Lung (tissue), 12 donors: ENCODE results near the gene TBCK. TPM values are rescaled to one million over a fixed set of nuclear protein-coding genes. Genes with fewer than 3 reads are reported as not detected.

Source experiments
- ATAC-seq: fragments of 200-7000 bp; cut with Tn5 transposase; one replicate; pipeline ENCODE4 v1.9.1; 2020; ENCODE audit warnings: moderate number of reproducible peaks; ENCODE audit not compliant: insufficient read depth, low FRiP score
- DNase-seq, 3 donors: peaks; one replicate each; pipeline ENCODE4 v3.0.0-alpha.2; 2013 to 2017
- H3K27ac ChIP-seq, 2 donors: one replicate each; pipeline ENCODE4 v1.5.1; 2013; ENCODE audit warnings: mild to moderate bottlenecking in 2 of 2, moderate library complexity in 2 of 2, control low read depth in 1 of 2, inconsistent platforms in 1 of 2, low read depth in 1 of 2, low read length in 1 of 2
- H3K27me3 ChIP-seq, 3 donors: one replicate each; pipeline ENCODE4 v1.5.1; 2013; ENCODE audit warnings: low read length in 2 of 3; ENCODE audit not compliant: control insufficient read depth in 3 of 3, insufficient read depth in 3 of 3
- H3K36me3 ChIP-seq, 4 donors: one replicate each; pipeline ENCODE4 v1.5.1; 2013; ENCODE audit warnings: low read length in 4 of 4, mild to moderate bottlenecking in 1 of 4, moderate library complexity in 1 of 4; ENCODE audit not compliant: control insufficient read depth in 4 of 4, insufficient read depth in 4 of 4
- H3K4me1 ChIP-seq, 5 donors: one replicate each; pipeline ENCODE4 v1.5.1; 2013; ENCODE audit warnings: low read length in 5 of 5, mild to moderate bottlenecking in 2 of 5, moderate library complexity in 1 of 5; ENCODE audit not compliant: control insufficient read depth in 5 of 5, insufficient read depth in 5 of 5
- H3K4me3 ChIP-seq: one replicate; pipeline ENCODE4 v1.5.1; 2013; ENCODE audit warnings: mild to moderate bottlenecking, control low read depth, moderate library complexity
- H3K9ac ChIP-seq, 2 donors: one replicate each; pipeline ENCODE4 v1.5.1; 2013; ENCODE audit warnings: low read length in 2 of 2, control low read depth in 1 of 2; ENCODE audit not compliant: insufficient read depth in 1 of 2
- H3K9me3 ChIP-seq, 4 donors: one replicate each; pipeline ENCODE4 v1.5.1; 2013; ENCODE audit warnings: low read length in 3 of 4, mild to moderate bottlenecking in 1 of 4, moderate library complexity in 1 of 4; ENCODE audit not compliant: control insufficient read depth in 4 of 4, insufficient read depth in 3 of 4
- CTCF ChIP-seq: IDR thresholded peaks from 2 replicates; pipeline ENCODE4 v1.5.1; 2012; ENCODE audit warnings: mild to moderate bottlenecking; ENCODE audit errors: control extremely low read depth, extremely low read depth
- WGBS, 2 donors: extraction: QIAGEN DNeasy Blood & Tissue Kit; methylation state at CpG; one replicate each; pipeline ENCODE4 v1.1.7; 2013; 5-methylcytosine and 5-hydroxymethylcytosine counted together
- polyA plus RNA-seq, 2 donors: library from polyadenylated mRNA; stranded (reverse); fragments of 200-250 nt; gene quantifications; one replicate each; pipeline ENCODE4 v1.2.1, GENCODE V29; 2013
- total RNA-seq, 2 donors: library from RNA; depleted of rRNA in 1 of 2; stranded (reverse); fragments of >200 nt in 1 of 2; gene quantifications; one replicate each; pipeline ENCODE4 v1.2.1, GENCODE V29; 2014 to 2021
- donor health status: control.
- donor health status: control.
- donor health status: Bipolar disorder and iron deficiency.
- donor health status: healthy.
- donor health status: DM: yes; HTN: yes; CAD: no.

Gene TBCK
- total and polyA plus RNA-seq, 4 donors = 6.7 to 71.2 (median 18.6) TPM

- DNase-seq (peak in 2 of 3 donors; percentile 39), ATAC-seq (no peak)
- Histone ChIP-seq H3K27ac (no peak overlapping the region), H3K36me3 (peaks cover 0 to 3% (median 0%) of the 10 kb centered on the region in 4 donors), H3K27me3 (no peaks in the 10 kb centered on the region), H3K4me3 (no peak overlapping the region), H3K9me3 (no peaks in the 10 kb centered on the region), H3K9ac (no peak overlapping the region), H3K4me1 (no peaks in the 10 kb centered on the region)
- no peak for TF ChIP-seq CTCF
Observed at GRCh38 chr4:106201373-106201772, 114.6 kb downstream of the TBCK start.

- H3K9ac ChIP-seq = no peak overlapping the region
- TF ChIP-seq CTCF = no peak
- ATAC-seq = no peak
Observed at GRCh38 chr4:106195435-106195950, 120.5 kb downstream of the TBCK start.

GRCh38 chr4:106194801-106195200, 121.2 kb downstream of the TBCK start:
- no peak for TF ChIP-seq CTCF
- DNase-seq = no peak
- no peak overlapping the region for H3K27ac ChIP-seq
- no peaks in the 10 kb centered on the region for H3K9me3 ChIP-seq
- H3K4me3 ChIP-seq = no peak overlapping the region
- 95 to 96% methylated on average over 1 of the region's 1 CpG for WGBS, 2 donors
- no peak overlapping the region for H3K9ac ChIP-seq
- no peak for ATAC-seq
- H3K4me1 ChIP-seq = peaks cover 0 to 14% (median 0%) of the 10 kb centered on the region in 5 donors
- H3K27me3 ChIP-seq = no peaks in the 10 kb centered on the region
- H3K36me3 ChIP-seq = peaks cover 0 to 9% (median 6%) of the 10 kb centered on the region in 4 donors

More at GRCh38 chr4:106195435-106195950, 120.5 kb downstream of the TBCK start:
- DNase-seq = no peak
- Histone ChIP-seq H3K27me3 (no peaks in the 10 kb centered on the region), H3K4me1 (peaks cover 0 to 14% (median 0%) of the 10 kb centered on the region in 5 donors), H3K36me3 (peaks cover 0 to 9% (median 6%) of the 10 kb centered on the region in 4 donors), H3K9me3 (no peaks in the 10 kb centered on the region), H3K27ac (no peak overlapping the region), H3K4me3 (no peak overlapping the region)
- WGBS, 2 donors = 97 to 100% methylated on average over 1 of the region's 1 CpG

- no peak overlapping the region for H3K9ac ChIP-seq
- H3K36me3 ChIP-seq = peaks cover 0 to 11% (median 4%) of the 10 kb centered on the region in 4 donors
- H3K4me1 ChIP-seq = peaks cover 0 to 14% (median 0%) of the 10 kb centered on the region in 5 donors
- TF ChIP-seq CTCF = no peak
- H3K27me3 ChIP-seq = no peaks in the 10 kb centered on the region
- H3K27ac ChIP-seq = no peak overlapping the region
- no peak for ATAC-seq
- H3K4me3 ChIP-seq = no peak overlapping the region
- DNase-seq = peak in 2 of 3 donors; percentile 71 to 81
- 80 to 81% methylated on average over 1 of the region's 1 CpG for WGBS, 2 donors
- H3K9me3 ChIP-seq = no peaks in the 10 kb centered on the region
Observed at GRCh38 chr4:106192131-106192530, 123.9 kb downstream of the TBCK start.
